Sigmoid colon (tissue), 7 donors: ENCODE measurements around the gene ZNF324B. TPM values are rescaled to one million over a fixed set of nuclear protein-coding genes. Genes with fewer than 3 reads are reported as not detected.

Experiments
- DNase-seq: peaks from one replicate; pipeline ENCODE4 v3.0.0-alpha.2; 2019
- H3K27ac ChIP-seq, 4 donors: fragments of 200-600 bp; sonication (generic); one replicate each; pipeline ENCODE4 v1.5.1; 2016 to 2019; ENCODE audit warnings: mild to moderate bottlenecking in 1 of 4
- H3K27me3 ChIP-seq, 3 donors: fragments of 200-600 bp; sonication (generic); one replicate each; pipeline ENCODE4 v1.5.1; 2019; ENCODE audit warnings: mild to moderate bottlenecking in 1 of 3
- H3K36me3 ChIP-seq, 4 donors: fragments of 200-600 bp; sonication (generic); one replicate each; pipeline ENCODE4 v1.5.1; 2016 to 2019
- H3K4me1 ChIP-seq, 4 donors: fragments of 200-600 bp; sonication (generic); one replicate each; pipeline ENCODE4 v1.5.1; 2017 to 2019
- H3K4me3 ChIP-seq, 4 donors: fragments of 200-600 bp; sonication (generic); one replicate each; pipeline ENCODE4 v1.5.1; 2017 to 2019; ENCODE audit warnings: mild to moderate bottlenecking in 2 of 4, moderate library complexity in 1 of 4
- H3K9me3 ChIP-seq, 4 donors: fragments of 200-600 bp in 3 of 4; sonication (generic) in 3 of 4; one replicate each; pipeline versions ENCODE4 v1.5.1 to v1.6.1; 2013 to 2019
- EP300 ChIP-seq, 4 donors: sonication (generic); formaldehyde crosslinking; IDR thresholded peaks; one replicate each; pipeline ENCODE4 v1.6.1; 2017; ENCODE audit warnings: antibody characterized with exemption in 4 of 4
- POLR2A ChIP-seq, 2 donors: fragments of 450-650 bp; IDR thresholded peaks; one replicate each; pipeline ENCODE4 v1.6.1; 2016; ENCODE audit warnings: antibody characterized with exemption in 2 of 2, mild to moderate bottlenecking in 2 of 2, moderate library complexity in 2 of 2
- POLR2AphosphoS5 ChIP-seq, 4 donors: sonication (generic); formaldehyde crosslinking; IDR thresholded peaks; one replicate each; pipeline ENCODE4 v1.6.1; 2017; ENCODE audit warnings: antibody characterized with exemption in 4 of 4
- WGBS, 2 donors: extraction: QIAGEN DNeasy Blood & Tissue Kit; methylation state at CpG; one replicate each; pipeline ENCODE4 v1.1.7; 2013; 5-methylcytosine and 5-hydroxymethylcytosine counted together
- intact Hi-C: fragments of 100-400 bp; cut with DNase I; formaldehyde crosslinking; loops from one replicate; pipeline ENCODE4 v1.15.1; 2023
- polyA plus RNA-seq, 3 donors: library from polyadenylated mRNA; stranded (reverse); fragments of 200-250 nt; gene quantifications; one replicate each; pipeline ENCODE4 v1.2.3, GENCODE V29; 2013
- total RNA-seq, 4 donors: library from RNA; depleted of rRNA; stranded (reverse); fragments of >200 nt; gene quantifications; one replicate each; pipeline ENCODE4 v1.1.0, GENCODE V29; 2016
- TF ChIP-seq, protein P1 (sequence below), 4 experiments: fragments of 450-650 bp in 3 of 4; fragments of 200-600 bp in 1 of 4; IDR thresholded peaks; one replicate each; pipeline ENCODE4 v1.5.1; 2016 to 2019; ENCODE audit warnings: antibody characterized with exemption in 4 of 4, mild to moderate bottlenecking in 3 of 4, moderate library complexity in 2 of 4
- donor health status: healthy with polysubstance abuse.
- donor health status: Bipolar disorder and iron deficiency.
- donor health status: healthy.

ZNF324B gene
- total and polyA plus RNA-seq, 7 donors = 0.60 to 9.7 (median 5.4) TPM

DNA sequence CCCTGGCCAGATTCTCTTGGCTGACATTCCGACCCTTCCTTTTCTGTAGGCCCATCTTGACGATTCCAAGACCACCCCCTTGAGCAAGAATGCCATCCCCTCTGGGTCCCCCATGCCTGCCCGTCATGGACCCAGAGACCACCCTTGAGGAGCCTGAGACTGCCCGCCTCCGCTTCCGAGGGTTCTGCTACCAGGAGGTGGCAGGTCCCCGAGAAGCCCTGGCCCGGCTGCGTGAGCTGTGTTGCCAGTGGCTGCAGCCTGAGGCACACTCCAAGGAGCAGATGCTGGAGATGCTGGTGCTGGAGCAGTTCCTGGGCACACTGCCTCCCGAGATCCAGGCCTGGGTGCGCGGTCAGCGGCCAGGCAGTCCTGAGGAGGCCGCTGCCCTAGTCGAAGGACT lies 25.7 kb downstream of the ZNF324B start:
- Histone ChIP-seq H3K9me3 (no peaks in the 10 kb centered on the region), H3K27ac (peak overlapping the region; percentile 89 to 93 (median 92)), H3K36me3 (peaks cover 5 to 46% (median 14%) of the 10 kb centered on the region in 4 donors), H3K4me1 (peaks cover 0 to 22% (median 21%) of the 10 kb centered on the region in 4 donors), H3K4me3 (peak overlapping the region in 2 of 4 donors; percentile 65 to 78), H3K27me3 (no peaks in the 10 kb centered on the region)
- TF ChIP-seq POLR2A (IDR thresholded peaks at IDR 0.05) = no peak
- TF ChIP-seq, protein P1, sequence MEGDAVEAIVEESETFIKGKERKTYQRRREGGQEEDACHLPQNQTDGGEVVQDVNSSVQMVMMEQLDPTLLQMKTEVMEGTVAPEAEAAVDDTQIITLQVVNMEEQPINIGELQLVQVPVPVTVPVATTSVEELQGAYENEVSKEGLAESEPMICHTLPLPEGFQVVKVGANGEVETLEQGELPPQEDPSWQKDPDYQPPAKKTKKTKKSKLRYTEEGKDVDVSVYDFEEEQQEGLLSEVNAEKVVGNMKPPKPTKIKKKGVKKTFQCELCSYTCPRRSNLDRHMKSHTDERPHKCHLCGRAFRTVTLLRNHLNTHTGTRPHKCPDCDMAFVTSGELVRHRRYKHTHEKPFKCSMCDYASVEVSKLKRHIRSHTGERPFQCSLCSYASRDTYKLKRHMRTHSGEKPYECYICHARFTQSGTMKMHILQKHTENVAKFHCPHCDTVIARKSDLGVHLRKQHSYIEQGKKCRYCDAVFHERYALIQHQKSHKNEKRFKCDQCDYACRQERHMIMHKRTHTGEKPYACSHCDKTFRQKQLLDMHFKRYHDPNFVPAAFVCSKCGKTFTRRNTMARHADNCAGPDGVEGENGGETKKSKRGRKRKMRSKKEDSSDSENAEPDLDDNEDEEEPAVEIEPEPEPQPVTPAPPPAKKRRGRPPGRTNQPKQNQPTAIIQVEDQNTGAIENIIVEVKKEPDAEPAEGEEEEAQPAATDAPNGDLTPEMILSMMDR (IDR thresholded peaks at IDR 0.05) = no peak
- TF ChIP-seq POLR2AphosphoS5 (IDR thresholded peaks at IDR 0.05) = no peak
- TF ChIP-seq EP300 (IDR thresholded peaks at IDR 0.05) = no peak
- WGBS, 2 donors = 92 to 93% methylated on average over 15 of the region's 15 CpGs
- intact Hi-C loops = no loop called here
- no peak for DNase-seq

DNA sequence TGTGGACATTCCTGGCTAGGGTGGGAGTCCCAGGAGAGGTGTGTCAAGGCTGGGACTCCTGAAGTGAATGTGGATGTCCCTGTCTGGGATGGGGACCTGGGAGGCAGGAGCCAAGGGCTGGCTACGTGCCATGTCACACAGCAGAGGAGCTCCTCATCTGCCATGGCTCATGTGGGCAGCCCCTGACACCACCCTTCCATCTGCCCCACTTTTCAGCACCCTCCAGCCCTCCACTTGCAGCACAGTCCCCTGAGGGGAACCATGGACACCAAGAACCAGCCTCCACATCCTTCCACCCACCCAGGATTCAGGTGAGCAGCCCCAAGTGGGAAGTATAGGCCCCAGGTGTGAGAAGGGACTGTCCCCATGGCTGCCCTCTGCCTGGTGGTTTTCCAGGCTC lies 26.4 kb downstream of the ZNF324B start:
- Histone ChIP-seq H3K4me1 (peaks cover 0 to 22% (median 21%) of the 10 kb centered on the region in 4 donors), H3K27ac (peak overlapping the region in 1 of 4 donors; percentile 92), H3K27me3 (no peaks in the 10 kb centered on the region), H3K9me3 (no peaks in the 10 kb centered on the region), H3K36me3 (peaks cover 2 to 39% (median 8%) of the 10 kb centered on the region in 4 donors), H3K4me3 (no peak overlapping the region)
- TF ChIP-seq, protein P1 (IDR thresholded peaks at IDR 0.05) = no peak
- TF ChIP-seq POLR2A (IDR thresholded peaks at IDR 0.05) = no peak
- no peak for TF ChIP-seq POLR2AphosphoS5 (IDR thresholded peaks at IDR 0.05)
- TF ChIP-seq EP300 (IDR thresholded peaks at IDR 0.05) = no peak
- intact Hi-C loops = no loop called here
- no peak for DNase-seq
- WGBS, 2 donors = 100% methylated on average over 1 of the region's 1 CpG

DNA sequence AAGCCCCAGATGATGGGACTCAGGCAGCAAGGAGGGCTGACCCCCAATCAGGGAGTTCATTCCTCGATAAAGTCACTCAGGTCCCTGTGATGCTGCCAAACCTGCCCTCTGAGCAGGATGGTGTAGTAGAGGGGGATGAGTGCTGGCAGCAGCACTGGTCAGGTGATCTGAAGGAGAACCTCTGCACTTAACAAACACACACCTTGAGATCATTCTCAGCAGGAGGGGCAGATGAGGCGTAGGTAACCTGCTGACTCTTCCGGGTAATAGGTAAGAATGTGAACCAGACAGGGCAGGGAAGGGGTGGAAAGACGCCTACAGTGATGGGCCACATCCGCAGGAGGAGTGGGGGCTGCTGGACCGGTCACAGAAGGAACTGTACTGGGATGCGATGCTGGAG lies 27.9 kb downstream of the ZNF324B start:
- H3K4me1 ChIP-seq = peaks cover 0 to 22% (median 21%) of the 10 kb centered on the region in 4 donors
- H3K36me3 ChIP-seq = peaks cover 0 to 32% (median 8%) of the 10 kb centered on the region in 4 donors
- DNase-seq = no peak
- intact Hi-C loops = no loop called here
- WGBS, 2 donors = 87 to 88% methylated on average over 7 of the region's 7 CpGs
- TF ChIP-seq, protein P1 (IDR thresholded peaks at IDR 0.05) = no peak
- TF ChIP-seq POLR2AphosphoS5 (IDR thresholded peaks at IDR 0.05) (no peak), POLR2A (IDR thresholded peaks at IDR 0.05) (no peak), EP300 (IDR thresholded peaks at IDR 0.05) (no peak)
- H3K9me3 ChIP-seq = no peaks in the 10 kb centered on the region
- H3K27ac ChIP-seq = no peak overlapping the region
- H3K27me3 ChIP-seq = no peaks in the 10 kb centered on the region
- no peak overlapping the region for H3K4me3 ChIP-seq

DNA sequence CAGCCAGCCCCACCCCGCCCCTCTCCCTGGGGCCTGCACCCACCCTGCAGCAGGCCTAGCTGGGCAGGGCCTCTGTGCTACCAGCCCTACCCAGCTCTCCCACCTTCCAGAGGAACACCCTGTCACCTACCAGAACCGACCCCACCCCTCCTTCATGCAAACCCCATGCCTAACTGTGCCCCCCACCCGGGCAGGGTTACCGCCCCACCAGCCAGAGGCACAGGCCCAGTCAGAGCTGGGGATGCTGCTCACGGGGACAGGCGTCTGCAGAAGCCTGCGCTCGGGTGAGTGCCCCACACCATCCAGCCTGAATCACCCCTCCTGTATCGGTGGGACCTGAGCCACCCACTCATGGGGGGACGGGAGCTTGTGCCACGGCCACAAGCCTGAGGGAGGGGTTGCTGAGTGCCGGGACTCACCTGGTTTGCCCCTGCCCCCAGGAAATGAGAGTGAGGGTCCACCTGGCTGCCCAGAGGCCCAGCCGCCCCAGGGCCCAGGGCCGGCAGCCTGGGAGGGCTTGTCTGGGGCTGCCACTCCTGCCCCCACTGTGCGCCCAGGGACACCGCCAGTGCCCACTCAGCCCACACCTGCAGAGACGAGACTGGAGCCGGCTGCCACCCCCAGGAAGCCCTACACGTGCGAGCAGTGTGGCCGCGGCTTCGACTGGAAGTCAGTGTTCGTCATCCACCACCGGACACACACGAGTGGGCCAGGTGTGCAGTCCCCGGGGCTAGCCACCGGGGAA lies 28.5 kb downstream of the ZNF324B start:
- TF ChIP-seq, protein P1 (IDR thresholded peaks at IDR 0.05) = no peak
- TF ChIP-seq EP300 (IDR thresholded peaks at IDR 0.05) = no peak
- TF ChIP-seq POLR2AphosphoS5 (IDR thresholded peaks at IDR 0.05) = no peak
- no peak for TF ChIP-seq POLR2A (IDR thresholded peaks at IDR 0.05)
- Histone ChIP-seq H3K27ac (no peak overlapping the region), H3K4me3 (no peak overlapping the region), H3K27me3 (no peaks in the 10 kb centered on the region), H3K9me3 (no peaks in the 10 kb centered on the region), H3K4me1 (peaks cover 0 to 19% (median 18%) of the 10 kb centered on the region in 4 donors), H3K36me3 (peaks cover 0 to 32% (median 8%) of the 10 kb centered on the region in 4 donors)
- DNase-seq = no peak
- WGBS, 2 donors = 90 to 93% methylated on average over 28 of the region's 28 CpGs
- intact Hi-C loops = no loop called here
